Amygdala (tissue), 56 donors: Measurements from ENCODE around the gene CYTH1.

Experiments
- DNase-seq, 56 donors: peaks; one replicate each; lab custom pipeline; 2025; lab: John Stamatoyannopoulos, UW

CYTH1 gene

DNA sequence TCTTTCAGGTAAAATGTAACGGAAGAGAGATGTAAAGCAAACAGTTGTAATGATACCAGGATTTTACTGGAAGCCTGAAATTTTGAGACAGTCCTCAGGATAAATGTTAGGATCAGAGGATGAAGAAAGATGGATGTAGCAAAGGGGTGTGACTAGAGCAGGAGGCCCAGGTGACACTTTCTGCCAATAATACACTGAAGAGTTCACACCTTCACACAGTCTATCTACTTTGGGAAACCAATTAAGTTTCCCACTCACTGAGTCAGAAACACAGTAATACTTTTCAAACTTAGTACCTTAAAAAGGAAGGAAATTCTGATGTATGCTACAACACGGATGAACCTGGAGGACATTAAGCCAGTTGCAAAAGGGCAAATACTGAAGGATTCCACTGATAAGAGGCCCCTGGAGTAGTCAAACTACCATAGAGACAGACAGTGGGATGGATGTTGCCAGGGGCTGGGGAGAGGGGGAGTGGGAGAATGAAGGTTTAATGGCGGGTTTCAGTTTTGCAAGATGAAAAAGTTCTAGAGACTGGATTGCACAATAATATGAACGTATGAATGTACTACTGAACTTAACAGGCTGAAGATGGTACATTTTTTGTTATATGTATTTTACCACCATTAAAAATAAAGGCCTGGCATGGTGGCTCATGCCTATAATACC, 62.3 kb downstream of the CYTH1 start:
- DNase-seq: no peak

DNA sequence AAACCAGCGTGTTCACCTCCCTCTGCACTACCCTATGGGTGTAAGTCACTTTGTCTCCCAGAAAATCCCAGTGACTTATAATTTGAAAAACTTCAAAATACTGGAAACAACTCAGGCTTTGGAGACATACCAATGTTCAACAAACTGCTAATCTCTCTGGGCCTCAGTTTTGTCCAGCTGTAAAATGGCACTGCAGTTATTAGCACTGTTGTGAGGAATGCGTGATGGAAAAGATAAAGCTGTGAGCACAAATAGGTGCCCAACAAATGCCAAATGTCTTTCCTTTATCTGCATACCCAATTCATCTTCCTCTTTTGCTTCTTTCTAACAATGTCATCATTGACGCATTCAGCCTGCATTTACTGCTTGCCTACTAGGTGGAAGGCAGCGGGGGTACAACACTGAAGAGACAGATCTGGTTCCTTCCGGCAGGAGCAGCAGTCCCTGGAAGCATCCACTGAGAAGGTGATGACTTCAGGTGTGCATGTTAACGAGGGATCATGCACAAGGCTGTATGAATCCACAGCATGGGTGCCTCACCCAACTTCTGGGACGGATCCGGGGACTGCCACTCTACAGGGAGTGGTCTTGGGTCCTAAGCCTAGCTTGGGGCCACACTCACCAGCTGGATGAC, 63.4 kb downstream of the CYTH1 start:
- DNase-seq: no peak

DNA sequence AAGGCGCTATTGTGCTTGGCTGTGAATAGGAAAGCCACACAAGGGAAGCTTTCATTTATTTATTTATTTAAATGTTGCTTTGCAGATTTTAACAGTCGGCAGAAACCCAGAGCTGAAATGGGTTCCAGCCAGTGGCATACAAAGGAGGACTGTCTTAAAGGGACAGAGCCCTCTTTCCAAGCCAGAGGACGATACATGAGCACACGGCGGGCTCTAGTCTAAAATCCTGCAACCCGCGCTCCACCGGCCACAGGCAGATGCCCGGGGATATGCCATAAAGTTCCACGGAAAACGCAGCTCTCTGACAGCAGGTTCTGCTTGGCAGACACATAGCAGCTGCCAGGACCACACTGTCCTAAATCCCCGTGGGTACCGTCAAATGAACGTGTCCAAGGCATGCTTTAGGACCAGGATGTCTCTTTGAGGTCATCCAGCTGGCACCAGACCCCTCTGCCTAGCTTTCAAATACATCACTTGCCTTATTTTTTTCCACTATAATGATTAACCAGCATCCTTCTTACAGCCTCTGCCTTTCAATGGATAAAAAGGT, 64.6 kb downstream of the CYTH1 start:
- peak in 52 of 56 donors; percentile 37 to 95 (median 78) for DNase-seq

DNA sequence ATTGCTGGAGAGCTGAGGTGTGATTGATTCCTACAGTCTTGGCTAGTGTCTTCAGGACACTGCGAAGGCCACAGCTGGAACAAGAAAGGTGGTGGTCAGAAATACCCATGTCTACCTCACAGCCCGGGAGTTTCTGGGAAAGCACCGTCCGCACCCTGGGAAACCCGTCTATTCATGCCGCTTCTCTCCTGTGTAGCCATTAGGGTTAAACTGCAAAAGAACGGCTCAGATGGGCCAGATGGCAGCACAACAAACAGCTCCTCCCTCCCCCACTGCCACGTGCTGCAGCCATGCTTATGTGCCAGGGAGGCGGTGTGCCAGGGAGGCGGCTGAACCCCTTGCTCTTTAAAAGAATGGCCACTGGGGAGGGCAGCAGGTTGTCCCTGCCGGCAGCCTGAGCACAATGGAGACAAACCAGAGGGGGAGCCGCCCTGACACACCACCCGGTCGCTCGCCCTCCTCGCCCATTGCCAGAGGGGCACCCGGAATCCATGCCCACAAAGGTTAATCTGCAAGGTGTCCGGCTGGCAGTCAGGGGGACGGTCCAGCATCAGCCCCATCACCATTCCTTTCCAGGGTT, 65.2 kb downstream of the CYTH1 start:
- DNase-seq: peak; percentile 49 to 97 (median 90)

DNA sequence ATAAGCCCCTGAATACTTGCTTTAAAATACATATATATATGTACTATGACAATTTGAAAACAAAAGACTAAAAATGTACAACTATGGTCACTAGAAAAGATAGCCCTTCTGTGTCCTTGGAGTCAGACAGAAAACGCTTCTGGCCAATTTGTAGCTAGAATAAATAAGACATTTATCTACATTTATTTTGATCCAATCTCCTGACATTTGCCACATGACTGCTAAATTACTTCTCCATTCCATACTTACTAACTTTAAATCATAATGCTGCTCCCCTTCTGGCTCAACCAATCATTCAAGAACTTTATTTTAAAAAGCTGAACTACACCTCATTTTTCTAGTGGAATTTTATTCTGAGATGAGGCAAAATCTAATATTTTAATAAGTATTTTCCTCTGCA, 65.8 kb downstream of the CYTH1 start:
- no peak for DNase-seq

GRCh38 chr17:78715876-78716275, 66.2 kb downstream of the CYTH1 start:
- no peak for DNase-seq

- DNase-seq: peak in 1 of 56 donors; percentile 13
Measured at GRCh38 chr17:78715000-78715771, 66.9 kb downstream of the CYTH1 start.

GRCh38 chr17:78714534-78714933, 67.5 kb downstream of the CYTH1 start:
- DNase-seq: no peak

DNA sequence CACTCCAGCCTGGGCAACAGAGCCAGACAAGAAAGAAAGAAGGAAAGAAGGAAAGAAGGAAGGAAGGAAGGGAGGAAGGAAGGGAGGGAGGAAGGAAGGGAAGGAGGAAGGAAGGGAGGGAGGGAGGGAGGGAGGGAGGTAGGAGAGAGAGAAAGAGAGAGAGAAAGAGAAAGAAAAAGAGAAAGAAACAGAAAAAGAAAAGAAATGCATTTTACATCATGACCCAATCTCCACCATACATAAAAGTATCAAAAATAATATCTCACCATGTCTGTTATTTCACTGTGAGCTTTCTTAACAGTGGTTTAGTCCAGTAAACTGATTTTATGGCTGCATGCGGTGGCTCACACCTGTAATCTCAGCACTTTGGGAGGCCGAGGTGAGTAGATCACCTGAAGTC, 70.0 kb downstream of the CYTH1 start:
- no peak for DNase-seq

DNA sequence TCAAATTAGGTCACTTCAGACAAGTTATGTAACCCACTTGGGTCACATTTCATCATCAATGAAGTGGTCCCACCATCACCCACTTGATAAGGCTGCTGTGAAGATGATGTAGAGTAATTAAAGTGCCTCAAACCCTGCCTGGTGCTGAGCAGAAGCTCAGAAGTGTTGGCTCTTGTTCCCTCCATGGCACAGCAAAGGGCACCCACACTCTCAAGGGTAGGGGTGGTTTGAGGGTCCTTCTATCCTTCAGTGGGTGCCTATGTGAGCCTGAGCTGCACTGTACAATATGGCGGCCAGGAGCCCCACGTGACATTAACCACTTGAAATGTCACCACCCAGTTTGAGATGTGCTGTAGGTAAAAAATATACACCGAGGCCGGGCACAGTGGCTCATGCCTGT, 71.5 kb downstream of the CYTH1 start:
- DNase-seq: no peak

GRCh38 chr17:78709751-78710181, 72.3 kb downstream of the CYTH1 start:
- DNase-seq: no peak

DNA sequence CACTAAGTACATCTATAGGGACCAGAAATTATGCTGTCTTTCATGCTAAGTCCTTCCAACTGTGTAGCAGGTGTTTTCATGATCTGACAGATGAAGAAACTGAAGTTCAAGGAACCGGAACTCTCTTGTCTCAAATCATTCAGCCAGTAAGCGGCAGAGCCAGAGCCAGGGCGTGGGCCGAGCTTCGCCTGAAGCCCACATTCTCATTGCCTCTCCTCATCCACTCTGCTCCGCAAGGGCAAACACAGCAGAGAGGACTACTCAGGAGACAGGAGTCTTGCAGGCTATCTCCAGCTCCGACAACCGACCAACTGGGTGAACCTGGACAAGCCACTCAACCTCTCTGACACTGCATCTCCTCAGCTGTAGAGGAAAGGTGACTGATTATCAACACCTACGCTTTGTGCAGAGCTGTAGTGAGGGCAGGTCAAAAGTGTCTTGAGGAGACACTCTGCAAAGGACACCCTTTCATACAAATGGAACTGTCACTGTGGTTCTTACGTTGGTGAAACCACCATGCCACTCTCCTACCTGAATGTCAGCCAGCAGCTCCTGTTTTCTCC, 72.9 kb downstream of the CYTH1 start:
- no peak for DNase-seq

GRCh38 chr17:78708510-78708973, 73.5 kb downstream of the CYTH1 start:
- DNase-seq: peak in 51 of 56 donors; percentile 6 to 84 (median 61)

- no peak for DNase-seq
Measured at GRCh38 chr17:78707923-78708322, 74.2 kb downstream of the CYTH1 start.

DNA sequence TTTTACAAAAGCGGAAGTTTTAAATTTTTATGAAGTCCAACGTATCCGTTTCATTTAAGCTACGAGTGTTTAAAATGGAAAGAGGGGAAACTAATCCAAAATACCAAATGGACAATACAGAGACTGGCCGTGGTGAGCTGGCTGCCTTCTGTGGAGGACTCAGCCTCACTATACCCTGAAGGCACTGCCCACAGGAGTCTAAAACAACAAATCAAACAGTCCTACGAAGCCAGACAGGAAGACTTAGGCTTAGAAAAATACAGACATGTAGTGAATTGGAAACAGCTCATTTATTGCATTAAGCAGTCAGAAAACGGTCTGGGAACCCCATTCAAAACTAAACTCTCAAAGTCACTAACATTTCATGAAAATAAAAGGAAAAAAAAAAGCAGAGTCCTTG, 75.1 kb downstream of the CYTH1 start:
- DNase-seq: no peak

GRCh38 chr17:78706271-78706915, 75.7 kb downstream of the CYTH1 start:
- DNase-seq: no peak

- DNase-seq: peak in 17 of 56 donors; percentile 7 to 62 (median 21)
Measured at GRCh38 chr17:78705071-78705470, 77.0 kb downstream of the CYTH1 start.

DNA sequence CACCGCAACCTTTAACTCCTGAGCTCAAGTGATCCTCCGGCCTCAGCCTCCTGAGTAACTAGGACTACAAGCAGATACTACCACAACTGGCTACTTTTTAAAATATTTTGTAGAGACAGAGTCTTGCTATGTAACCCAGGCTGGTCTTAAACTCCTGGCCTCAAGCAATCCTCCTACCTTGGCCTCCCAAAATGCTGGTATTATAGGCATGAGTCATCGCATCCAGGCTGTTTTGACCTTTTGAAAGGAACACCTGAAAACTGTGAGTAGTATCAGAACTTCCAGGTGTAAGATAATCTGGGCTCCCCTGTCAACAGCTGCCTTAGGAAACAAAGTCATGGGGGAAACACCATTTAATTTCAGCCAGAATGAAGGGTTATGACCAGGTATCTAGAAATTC, 77.5 kb downstream of the CYTH1 start:
- no peak for DNase-seq

DNA sequence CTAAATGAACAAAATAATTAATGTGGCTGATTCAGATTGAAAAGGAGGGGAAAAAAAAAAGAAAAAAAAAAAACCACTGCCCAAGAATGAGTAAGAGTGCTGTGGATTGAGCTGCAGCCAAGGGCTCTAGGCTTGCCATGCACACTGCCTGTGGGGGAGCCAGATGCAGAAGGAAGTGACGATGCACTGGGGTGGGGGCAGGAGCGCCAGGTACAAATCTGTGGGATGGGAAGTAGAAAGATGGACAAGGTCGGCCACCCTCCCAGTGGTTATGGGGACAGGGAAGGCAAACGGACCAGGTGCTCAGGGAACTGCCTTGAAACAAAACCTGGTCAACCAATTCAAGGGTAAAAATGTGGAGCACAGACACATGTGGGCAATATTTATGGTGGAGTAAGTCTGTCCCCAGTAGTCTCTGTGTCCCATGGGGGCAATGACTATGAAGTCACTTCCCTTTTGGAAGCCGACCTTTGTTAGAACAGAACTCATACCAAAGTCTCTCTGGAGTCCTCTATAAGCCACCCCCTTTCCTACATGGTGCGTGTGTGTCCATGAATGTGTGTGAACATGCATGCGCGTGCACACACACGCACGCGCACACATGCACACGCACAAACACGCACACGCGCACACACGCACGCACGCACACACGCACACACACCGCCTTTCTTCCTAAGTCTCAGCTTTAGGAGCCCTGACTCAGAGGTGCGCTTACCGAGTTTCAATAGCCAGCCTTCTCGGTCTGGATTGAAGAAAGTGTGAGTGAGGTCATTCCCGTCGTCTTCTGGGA, 84.3 kb downstream of the CYTH1 start:
- DNase-seq: peak in 10 of 56 donors; percentile 13 to 46 (median 26)
